Hematopoietic multipotent progenitor cell (in vitro differentiated cells): Measurements from ENCODE around the gene BCL2L14. TPM values are rescaled to one million over a fixed set of nuclear protein-coding genes. Genes with fewer than 3 reads are reported as not detected.

ENCODE experiments used
- DNase-seq, 3 donors: peaks; one replicate each; pipeline ENCODE4 v3.0.0-alpha.2; 2011 to 2015; ENCODE audit warnings: low read depth in 2 of 3, low spot score in 2 of 3
- total RNA-seq: library from RNA; depleted of rRNA; stranded (reverse); fragments of >200 nt; gene quantifications from one replicate; pipeline ENCODE4 v1.2.3, GENCODE V29; 2012

BCL2L14 gene
- total RNA-seq, 1 donor: not detected

- DNase-seq: no peak
Measured at GRCh38 chr12:12051668-12052067, 19.1 kb upstream of the BCL2L14 start.

- no peak for DNase-seq
Measured at GRCh38 chr12:12054993-12055392, 15.7 kb upstream of the BCL2L14 start.

DNA sequence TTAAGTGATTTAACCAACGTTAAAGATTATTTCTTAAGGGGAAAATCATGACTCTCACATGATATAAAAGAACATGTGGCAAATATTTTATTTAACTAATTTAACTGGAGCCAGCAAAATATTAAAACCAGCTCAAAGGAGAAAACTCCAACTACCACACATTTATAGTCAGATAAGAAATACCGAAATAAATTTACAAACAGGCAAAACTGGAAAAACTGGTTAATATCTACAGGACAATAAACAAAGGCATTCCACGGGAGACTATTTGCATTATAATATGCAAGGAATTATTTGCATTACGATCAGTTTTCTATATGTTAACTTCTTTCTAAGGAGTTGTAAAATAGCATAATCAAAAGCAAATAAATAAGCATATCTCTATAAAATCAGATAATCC, 13.8 kb upstream of the BCL2L14 start:
- DNase-seq: no peak

GRCh38 chr12:12064596-12064995, 6.1 kb upstream of the BCL2L14 start:
- DNase-seq: no peak

- DNase-seq: no peak
Measured at GRCh38 chr12:12068751-12069150, 2.0 kb upstream of the BCL2L14 start.

DNA sequence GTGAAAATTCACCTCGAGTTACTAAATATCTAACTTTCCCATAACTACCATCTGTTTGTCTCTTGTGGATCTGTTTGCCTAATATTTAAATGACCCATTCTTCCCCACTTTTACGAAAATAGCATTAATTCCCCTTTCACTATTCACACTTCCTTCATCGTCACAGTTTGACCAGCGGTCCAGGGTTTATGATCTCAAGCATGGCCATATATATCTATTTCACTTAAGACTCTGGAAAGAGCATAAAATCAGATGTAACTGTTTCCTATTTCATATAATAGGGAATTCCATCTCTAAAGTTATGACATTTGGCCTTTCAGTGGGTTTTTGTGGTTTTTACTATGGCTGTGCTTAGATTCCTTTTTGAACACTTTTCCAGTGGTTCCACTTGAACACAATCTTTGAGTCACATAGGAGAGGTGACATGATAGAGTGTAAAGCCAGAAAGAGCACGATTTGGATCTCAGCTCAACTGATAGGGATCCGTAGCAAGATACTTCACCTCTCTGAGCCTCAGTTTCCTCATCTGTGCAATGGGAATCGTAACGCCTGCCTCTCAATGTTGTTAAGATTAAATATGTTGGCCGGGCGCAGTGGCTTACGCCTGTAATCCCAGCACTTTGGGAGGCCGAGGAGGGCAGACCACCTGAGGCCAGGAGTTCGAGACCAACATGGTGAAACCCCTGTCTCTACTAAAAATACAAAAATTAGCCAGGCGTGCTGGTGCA, 754 bp upstream of the BCL2L14 start:
- DNase-seq: no peak

GRCh38 chr12:12072064-12072760, 1.5 kb downstream of the BCL2L14 start:
- peak in 2 of 3 donors; percentile 14 to 45 for DNase-seq

DNA sequence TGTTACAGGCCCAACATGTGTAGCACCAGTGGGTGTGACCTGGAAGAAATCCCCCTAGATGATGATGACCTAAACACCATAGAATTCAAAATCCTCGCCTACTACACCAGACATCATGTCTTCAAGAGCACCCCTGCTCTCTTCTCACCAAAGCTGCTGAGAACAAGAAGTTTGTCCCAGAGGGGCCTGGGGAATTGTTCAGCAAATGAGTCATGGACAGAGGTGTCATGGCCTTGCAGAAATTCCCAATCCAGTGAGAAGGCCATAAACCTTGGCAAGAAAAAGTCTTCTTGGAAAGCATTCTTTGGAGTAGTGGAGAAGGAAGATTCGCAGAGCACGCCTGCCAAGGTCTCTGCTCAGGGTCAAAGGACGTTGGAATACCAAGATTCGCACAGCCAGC, 8.6 kb downstream of the BCL2L14 start:
- DNase-seq: no peak

GRCh38 chr12:12081836-12082497, 11.2 kb downstream of the BCL2L14 start:
- peak in 1 of 3 donors; percentile 52 for DNase-seq

DNA sequence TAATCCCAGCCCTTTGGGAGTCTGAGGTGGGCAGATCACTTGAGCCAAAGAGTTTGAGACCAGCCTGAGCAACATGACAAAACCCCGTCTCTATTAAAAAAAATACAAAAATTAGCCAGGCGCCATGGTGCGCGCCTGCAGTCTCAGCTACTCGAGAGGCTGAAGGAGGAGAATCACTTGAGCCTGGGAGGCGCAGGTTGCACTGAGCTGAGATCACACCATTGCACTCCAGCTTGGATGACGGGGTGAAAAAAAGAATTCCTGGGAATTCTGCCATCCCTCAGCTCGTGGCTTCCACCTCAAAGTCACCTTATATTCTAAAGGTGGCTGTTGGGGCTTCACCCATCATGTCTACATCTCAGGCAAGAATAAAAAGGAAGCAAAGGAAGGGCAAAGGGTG, 12.9 kb downstream of the BCL2L14 start:
- no peak for DNase-seq

- DNase-seq: no peak
Measured at GRCh38 chr12:12086362-12086761, 15.6 kb downstream of the BCL2L14 start.

GRCh38 chr12:12086973-12087692, 16.4 kb downstream of the BCL2L14 start:
- DNase-seq: no peak

- no peak for DNase-seq
Measured at GRCh38 chr12:12087693-12088034, 16.9 kb downstream of the BCL2L14 start.

GRCh38 chr12:12088147-12088546, 17.4 kb downstream of the BCL2L14 start:
- no peak for DNase-seq

DNA sequence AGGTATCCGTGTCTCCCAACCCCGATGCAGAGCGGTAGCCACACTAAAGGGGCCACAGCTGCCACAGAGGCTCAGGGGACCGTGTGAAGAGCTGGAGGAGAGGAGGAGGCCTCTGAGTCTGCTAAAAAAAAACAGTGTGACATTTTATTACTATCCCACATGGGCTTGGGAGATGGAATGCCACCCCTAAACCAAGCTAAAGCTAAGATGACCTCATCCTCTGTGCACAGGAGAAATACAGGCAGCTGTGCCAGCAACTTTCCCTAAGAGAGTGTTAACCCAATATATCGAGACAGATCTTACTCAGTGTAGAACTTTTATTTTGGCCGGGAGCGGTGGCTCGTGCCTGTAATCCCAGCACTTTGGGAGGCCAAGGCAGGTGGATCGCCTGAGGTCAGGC, 18.0 kb downstream of the BCL2L14 start:
- no peak for DNase-seq

DNA sequence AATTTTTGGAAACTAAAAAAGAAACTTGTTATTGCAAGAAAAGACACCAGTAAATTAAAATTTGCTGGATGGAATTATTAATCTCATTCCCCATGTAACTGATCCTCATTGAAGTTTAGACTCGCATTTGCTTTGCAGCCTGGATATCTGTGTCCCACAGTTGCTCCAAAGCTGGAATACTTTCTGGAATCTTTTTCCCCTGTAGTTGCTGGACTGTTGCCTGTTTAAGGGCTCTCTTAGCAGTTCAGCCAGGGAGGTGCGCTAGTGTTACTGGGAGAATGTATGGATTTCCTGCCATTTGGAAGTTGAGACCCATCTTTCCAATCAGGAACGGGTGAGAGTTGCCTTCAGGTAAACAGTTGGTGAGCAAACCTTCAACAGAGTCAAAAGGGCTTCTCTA, 20.3 kb downstream of the BCL2L14 start:
- DNase-seq: no peak

DNA sequence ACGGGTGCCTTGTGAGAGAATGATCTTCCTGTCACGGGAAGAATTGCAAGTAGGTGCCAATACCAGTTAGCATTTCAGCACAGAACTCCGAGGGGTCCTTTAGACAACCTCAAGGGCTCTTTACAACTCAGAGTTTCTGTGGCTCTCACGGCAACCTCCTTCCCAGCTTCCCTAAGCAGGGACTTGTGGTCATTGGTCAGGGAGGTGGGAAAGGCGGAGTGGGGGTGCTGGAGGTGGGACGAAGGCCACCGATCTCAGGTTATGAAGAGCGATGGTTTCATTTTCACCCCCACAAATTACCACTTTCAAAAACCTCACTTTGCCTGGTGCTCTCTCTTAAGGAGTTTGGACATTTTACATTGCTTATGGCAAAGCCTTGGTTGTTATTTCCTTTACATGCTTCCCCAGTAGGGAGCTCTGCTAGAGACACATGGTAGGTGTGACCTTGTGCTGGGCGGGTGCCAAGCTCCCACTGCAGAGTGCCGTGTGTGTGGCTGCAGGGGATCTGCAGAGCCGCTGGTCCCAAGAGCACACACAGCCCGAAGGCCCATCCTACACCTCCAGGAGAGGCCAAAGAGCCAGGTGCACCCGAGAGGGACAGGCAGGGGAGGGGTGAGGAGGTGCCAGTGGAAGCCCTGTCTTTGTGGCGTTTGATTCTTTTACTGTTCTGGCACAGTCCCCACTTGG, 21.4 kb downstream of the BCL2L14 start:
- DNase-seq: no peak

GRCh38 chr12:12094481-12094880, 23.7 kb downstream of the BCL2L14 start:
- DNase-seq: no peak

DNA sequence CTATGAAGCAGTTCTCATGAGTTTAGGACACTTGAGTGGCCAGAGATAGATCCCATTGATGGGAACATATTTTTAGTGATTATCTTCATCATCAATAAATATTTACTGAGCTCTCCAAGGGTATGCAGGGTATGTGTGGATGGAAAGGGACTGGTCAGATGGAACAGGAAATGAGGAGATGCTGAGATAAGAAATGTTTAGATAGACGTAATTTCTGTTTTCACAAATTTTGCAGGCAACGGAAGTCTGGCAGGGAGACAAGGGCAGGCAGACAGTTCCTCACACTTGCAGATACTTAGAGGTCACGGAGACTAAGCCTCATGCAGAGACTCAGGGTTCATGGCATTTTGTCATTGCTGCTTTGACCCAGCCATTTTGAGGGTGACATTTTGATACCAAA, 24.3 kb downstream of the BCL2L14 start:
- DNase-seq: peak in 2 of 3 donors; percentile 28 to 43

DNA sequence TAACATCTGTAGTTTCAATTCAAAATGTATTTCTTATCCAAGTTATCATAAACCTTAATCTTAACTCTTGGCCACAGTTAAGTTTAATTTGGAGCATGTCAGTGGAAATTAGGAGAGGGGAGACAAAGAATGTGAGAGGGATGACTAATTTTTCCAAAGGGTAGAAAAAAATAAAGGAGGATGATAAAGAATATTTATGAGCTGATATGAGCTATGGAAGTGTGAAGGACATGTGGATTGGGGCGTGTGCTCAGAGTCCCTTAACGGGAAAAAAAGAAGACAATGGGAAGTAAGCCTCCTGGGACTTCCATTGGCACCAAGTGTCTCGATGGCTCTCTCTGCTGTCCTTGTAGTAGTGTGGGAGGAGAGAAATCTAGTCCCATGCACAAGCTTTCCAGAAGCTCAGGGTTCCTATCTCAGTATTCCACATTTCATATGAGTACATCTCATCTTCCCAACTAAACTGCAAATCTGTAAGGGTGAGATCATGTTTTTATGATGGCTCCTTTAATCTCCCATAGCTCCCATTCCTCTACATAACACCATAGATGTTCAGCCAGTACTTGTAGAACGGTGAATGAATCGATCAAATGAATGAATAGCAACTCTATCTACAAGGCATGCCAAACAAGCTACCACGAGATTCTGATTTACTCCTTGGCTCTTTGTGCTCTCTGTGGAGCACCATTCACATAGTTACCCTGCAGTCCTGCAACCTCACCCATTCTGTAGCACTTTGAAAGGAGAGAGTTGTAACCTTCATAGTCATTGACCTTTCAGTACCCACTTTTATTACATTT, 27.4 kb downstream of the BCL2L14 start:
- DNase-seq: no peak
